ENCODE results near the gene ZNF622. TPM values are rescaled to one million over a fixed set of nuclear protein-coding genes. Genes with fewer than 3 reads are reported as not detected.
A peak's percentile ranks its signal among the peaks of the same experiment; 100 is the strongest.

The ZNF622 gene, protein sequence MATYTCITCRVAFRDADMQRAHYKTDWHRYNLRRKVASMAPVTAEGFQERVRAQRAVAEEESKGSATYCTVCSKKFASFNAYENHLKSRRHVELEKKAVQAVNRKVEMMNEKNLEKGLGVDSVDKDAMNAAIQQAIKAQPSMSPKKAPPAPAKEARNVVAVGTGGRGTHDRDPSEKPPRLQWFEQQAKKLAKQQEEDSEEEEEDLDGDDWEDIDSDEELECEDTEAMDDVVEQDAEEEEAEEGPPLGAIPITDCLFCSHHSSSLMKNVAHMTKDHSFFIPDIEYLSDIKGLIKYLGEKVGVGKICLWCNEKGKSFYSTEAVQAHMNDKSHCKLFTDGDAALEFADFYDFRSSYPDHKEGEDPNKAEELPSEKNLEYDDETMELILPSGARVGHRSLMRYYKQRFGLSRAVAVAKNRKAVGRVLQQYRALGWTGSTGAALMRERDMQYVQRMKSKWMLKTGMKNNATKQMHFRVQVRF
- total RNA-seq, result 41.4 and 42.3 TPM in 2 replicates

DNA sequence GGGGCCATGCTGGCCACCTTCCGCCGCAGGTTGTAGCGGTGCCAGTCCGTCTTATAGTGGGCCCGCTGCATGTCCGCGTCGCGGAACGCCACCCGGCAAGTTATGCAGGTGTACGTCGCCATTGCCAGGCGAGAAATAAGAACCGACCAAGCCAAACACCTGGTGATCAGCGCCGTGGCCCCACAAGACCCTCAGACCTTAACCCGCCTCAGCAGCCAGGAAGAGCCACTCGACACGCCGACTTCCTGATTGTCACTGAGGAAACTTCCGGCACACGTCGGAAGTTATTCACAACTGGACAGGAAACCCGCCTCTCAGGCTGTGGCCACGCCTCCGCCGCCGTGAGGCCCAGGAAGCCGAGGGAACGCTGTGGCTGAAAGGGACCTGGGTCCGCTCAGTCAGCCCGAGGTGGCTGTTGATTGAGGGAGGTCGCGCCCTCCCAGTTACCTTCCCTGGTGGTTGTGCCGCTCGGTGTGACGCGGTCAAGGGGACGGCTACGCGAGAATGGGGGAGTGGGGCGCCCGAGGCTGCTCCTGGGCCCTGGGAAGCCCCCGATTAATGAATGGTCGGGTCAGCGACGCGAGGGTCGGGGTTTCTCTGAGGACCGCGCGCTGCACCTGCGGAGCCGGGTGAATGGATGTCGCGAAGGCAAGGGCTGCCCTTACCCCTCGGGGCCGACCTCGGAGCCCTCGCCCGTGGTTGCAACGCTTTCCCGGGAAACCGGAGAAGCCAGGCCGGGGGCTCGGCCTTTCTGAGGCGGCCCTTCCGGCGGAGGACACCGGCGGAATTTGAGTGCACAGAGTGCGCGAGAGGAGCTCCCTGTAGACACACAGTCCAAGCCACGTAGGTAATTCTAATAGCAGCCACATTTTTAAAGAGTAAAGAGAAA is at the start of gene ZNF622:
Gene ZNF622, minus strand, starts transcription at position 257 of the 889 bp plus-strand sequence. Its CDS starts 135 bp downstream, at position 122.
- H3K4me1 Mint-ChIP-seq (ENCODE audit: low read depth), result peaks cover 57% of the 10 kb centered on the region
- peak; percentile 86 for DNase-seq (ENCODE audit: low spot score)
- no peaks in the 10 kb centered on the region for H3K9me3 Mint-ChIP-seq
- peak within 1 kb of the TSS; percentile 89 for H3K27ac Mint-ChIP-seq
- H3K4me3 Mint-ChIP-seq (ENCODE audit: low read depth), result peak within 1 kb of the TSS; percentile 99
- intact Hi-C loops (cut with micrococcal nuclease), result loop anchor here (1.0 to 5.0 kb wide), 2 partner anchors 9 to 87 kb away; no protein-coding TSS in a partner anchor
- peaks cover 56% of the 10 kb centered on the region for H3K36me3 Mint-ChIP-seq (ENCODE audit: low read depth)
- H3K27me3 Mint-ChIP-seq (ENCODE audit: low read depth), result no peaks in the 10 kb centered on the region

DNA sequence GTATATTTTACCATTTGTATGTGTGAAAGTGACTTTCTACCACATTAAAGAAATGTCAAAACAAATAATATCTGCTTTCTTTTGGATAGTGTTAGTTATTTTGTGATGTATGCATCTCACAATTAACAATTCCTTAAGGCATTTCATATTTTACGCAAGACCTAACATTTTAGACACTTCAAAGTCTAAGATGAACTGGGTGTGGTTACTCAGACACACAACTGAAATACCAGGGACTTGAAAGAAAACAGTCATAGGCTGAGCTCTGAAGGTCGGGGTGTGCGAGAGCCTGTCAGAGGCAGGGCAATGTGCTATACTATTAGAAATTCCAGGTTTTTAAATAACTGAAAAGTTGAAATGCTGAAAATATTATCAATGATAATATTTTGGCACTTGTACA is 44.5 kb upstream of the ZNF622 start:
- Mint-ChIP-seq H3K27me3 (ENCODE audit: low read depth) (no peaks in the 10 kb centered on the region), H3K4me1 (ENCODE audit: low read depth) (peaks cover 1% of the 10 kb centered on the region), H3K27ac (no peak overlapping the region), H3K4me3 (ENCODE audit: low read depth) (no peak overlapping the region), H3K9me3 (no peaks in the 10 kb centered on the region), H3K36me3 (ENCODE audit: low read depth) (no peaks in the 10 kb centered on the region)
- DNase-seq (ENCODE audit: low spot score), result no peak
- intact Hi-C loops (cut with micrococcal nuclease), result no loop called here

GRCh38 chr5:16508730-16509531 is 43.3 kb upstream of the ZNF622 start:
- Mint-ChIP-seq H3K36me3 (ENCODE audit: low read depth) (no peaks in the 10 kb centered on the region), H3K9me3 (no peaks in the 10 kb centered on the region), H3K4me3 (ENCODE audit: low read depth) (no peak overlapping the region), H3K4me1 (ENCODE audit: low read depth) (peaks cover 6% of the 10 kb centered on the region), H3K27me3 (ENCODE audit: low read depth) (no peaks in the 10 kb centered on the region), H3K27ac (no peak overlapping the region)
- intact Hi-C loops (cut with micrococcal nuclease), result no loop called here
- DNase-seq (ENCODE audit: low spot score), result no peak

GRCh38 chr5:16507716-16508115 is 42.1 kb upstream of the ZNF622 start:
- Mint-ChIP-seq H3K4me3 (ENCODE audit: low read depth) (no peak overlapping the region), H3K36me3 (ENCODE audit: low read depth) (no peaks in the 10 kb centered on the region), H3K27ac (no peak overlapping the region), H3K27me3 (ENCODE audit: low read depth) (no peaks in the 10 kb centered on the region), H3K9me3 (no peaks in the 10 kb centered on the region), H3K4me1 (ENCODE audit: low read depth) (peaks cover 6% of the 10 kb centered on the region)
- DNase-seq (ENCODE audit: low spot score), result no peak
- intact Hi-C loops (cut with micrococcal nuclease), result no loop called here

GRCh38 chr5:16505904-16506303 is 40.3 kb upstream of the ZNF622 start:
- H3K4me1 Mint-ChIP-seq (ENCODE audit: low read depth), result peaks cover 6% of the 10 kb centered on the region
- no peak for DNase-seq (ENCODE audit: low spot score)
- no peak overlapping the region for H3K4me3 Mint-ChIP-seq (ENCODE audit: low read depth)
- intact Hi-C loops (cut with micrococcal nuclease), result no loop called here
- H3K9me3 Mint-ChIP-seq, result peaks cover 4% of the 10 kb centered on the region
- no peaks in the 10 kb centered on the region for H3K27me3 Mint-ChIP-seq (ENCODE audit: low read depth)
- H3K36me3 Mint-ChIP-seq (ENCODE audit: low read depth), result no peaks in the 10 kb centered on the region
- H3K27ac Mint-ChIP-seq, result no peak overlapping the region

DNA sequence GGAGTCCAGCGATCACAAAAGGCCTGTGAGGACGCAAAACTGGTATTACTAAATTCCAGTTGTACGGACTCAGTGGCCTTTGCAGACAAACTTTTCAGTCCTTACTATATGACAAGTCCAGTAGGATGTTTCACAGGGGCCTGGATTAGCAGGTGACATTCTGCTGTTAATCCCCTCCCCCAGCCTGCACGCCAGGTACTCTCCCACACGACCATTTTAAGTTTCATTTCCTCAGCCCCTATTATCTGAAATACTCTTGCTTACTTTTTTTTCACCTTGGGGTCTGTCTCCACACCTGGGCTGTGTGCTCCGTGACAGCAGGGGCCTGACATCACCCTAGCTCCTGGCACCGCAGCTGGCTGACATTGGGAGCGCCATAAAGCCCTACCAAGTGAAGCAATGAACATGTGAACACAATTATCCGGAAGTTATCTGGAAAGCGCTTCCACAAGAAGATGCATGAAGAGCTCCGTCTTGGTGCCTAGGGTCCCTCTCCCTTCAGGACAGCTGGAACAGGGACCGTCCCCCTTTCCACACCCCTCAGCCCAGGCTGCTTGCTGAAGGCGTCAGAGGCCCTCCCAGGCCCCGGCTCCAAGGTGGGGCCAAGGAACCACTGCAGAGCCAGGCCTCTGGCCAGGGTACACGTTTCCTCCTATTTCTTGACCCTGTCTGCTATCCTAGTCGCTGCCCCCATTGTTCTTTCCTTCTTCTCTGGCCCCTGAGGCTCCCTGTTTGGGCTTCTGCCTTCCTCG is 39.7 kb upstream of the ZNF622 start:
- Mint-ChIP-seq H3K36me3 (ENCODE audit: low read depth) (no peaks in the 10 kb centered on the region), H3K4me3 (ENCODE audit: low read depth) (no peak overlapping the region), H3K4me1 (ENCODE audit: low read depth) (peaks cover 5% of the 10 kb centered on the region), H3K27ac (no peak overlapping the region), H3K27me3 (ENCODE audit: low read depth) (no peaks in the 10 kb centered on the region), H3K9me3 (peaks cover 4% of the 10 kb centered on the region)
- intact Hi-C loops (cut with micrococcal nuclease), result no loop called here
- DNase-seq (ENCODE audit: low spot score), result no peak

DNA sequence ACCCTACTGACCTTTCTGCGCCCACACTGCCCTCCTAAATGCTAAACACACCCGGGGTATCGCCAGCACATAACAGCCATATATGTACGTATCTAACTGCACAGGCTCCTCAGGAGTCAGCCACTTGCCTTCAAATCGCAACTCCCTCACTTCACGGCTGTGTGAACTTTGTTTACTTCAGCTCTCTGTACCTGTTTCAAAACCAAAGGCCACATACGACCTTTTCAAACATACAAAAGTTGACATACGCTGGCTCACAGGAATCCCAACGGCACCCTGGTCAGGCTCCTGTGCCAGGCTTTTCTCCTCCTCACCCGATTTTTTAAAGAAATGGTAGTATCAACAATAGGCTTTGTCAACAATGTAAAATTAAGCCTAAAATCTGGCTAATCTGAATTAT is 39.0 kb upstream of the ZNF622 start:
- Mint-ChIP-seq H3K4me1 (ENCODE audit: low read depth) (peaks cover 5% of the 10 kb centered on the region), H3K9me3 (peaks cover 4% of the 10 kb centered on the region), H3K36me3 (ENCODE audit: low read depth) (no peaks in the 10 kb centered on the region), H3K27ac (no peak overlapping the region), H3K4me3 (ENCODE audit: low read depth) (no peak overlapping the region), H3K27me3 (ENCODE audit: low read depth) (no peaks in the 10 kb centered on the region)
- DNase-seq (ENCODE audit: low spot score), result no peak
- intact Hi-C loops (cut with micrococcal nuclease), result no loop called here

DNA sequence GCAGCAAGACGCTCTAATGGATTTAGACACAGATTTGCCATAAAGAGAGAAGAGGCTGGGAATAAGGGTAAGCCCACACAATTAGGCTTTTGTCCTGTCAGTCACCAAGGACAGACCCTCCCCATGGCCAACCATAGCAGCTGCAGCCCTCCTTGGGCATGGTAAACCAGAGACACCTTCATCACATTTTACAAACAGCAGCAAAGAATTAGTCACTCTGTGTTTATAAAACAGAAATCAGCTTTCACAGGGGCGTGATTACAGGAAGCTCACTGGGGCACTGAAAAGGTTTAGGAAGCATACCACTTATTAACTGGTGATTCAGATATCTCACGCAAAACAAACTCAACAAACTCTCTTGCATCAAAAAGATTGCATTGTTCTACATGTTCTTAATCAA is 37.3 kb upstream of the ZNF622 start:
- H3K27ac Mint-ChIP-seq, result no peak overlapping the region
- H3K9me3 Mint-ChIP-seq, result peaks cover 10% of the 10 kb centered on the region
- H3K27me3 Mint-ChIP-seq (ENCODE audit: low read depth), result no peaks in the 10 kb centered on the region
- no peak overlapping the region for H3K4me3 Mint-ChIP-seq (ENCODE audit: low read depth)
- peaks cover 3% of the 10 kb centered on the region for H3K36me3 Mint-ChIP-seq (ENCODE audit: low read depth)
- intact Hi-C loops (cut with micrococcal nuclease), result no loop called here
- peaks cover 5% of the 10 kb centered on the region for H3K4me1 Mint-ChIP-seq (ENCODE audit: low read depth)
- DNase-seq (ENCODE audit: low spot score), result no peak

DNA sequence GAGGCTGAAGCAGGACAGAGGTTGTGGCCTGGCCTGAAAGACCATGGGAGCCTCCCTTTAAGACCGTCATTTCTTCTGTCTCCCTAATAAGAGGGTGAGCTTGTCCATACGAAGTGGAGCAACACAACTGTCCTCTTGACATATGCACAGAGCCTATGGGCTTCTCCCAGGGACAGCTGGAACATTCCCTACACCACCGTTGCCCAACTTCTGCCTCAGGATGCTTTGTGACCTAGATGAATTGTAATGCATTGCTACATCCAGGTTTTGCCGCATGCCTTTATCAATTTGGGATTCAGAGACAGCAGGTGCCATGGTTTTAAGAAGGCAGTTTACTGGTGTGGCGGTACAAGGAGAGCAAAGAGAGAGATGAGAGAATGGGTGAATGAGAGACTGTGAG is 34.4 kb upstream of the ZNF622 start:
- Mint-ChIP-seq H3K4me3 (ENCODE audit: low read depth) (no peak overlapping the region), H3K27me3 (ENCODE audit: low read depth) (no peaks in the 10 kb centered on the region), H3K4me1 (ENCODE audit: low read depth) (peaks cover 5% of the 10 kb centered on the region), H3K27ac (no peak overlapping the region), H3K9me3 (peaks cover 21% of the 10 kb centered on the region), H3K36me3 (ENCODE audit: low read depth) (peaks cover 18% of the 10 kb centered on the region)
- DNase-seq (ENCODE audit: low spot score), result no peak
- intact Hi-C loops (cut with micrococcal nuclease), result no loop called here

DNA sequence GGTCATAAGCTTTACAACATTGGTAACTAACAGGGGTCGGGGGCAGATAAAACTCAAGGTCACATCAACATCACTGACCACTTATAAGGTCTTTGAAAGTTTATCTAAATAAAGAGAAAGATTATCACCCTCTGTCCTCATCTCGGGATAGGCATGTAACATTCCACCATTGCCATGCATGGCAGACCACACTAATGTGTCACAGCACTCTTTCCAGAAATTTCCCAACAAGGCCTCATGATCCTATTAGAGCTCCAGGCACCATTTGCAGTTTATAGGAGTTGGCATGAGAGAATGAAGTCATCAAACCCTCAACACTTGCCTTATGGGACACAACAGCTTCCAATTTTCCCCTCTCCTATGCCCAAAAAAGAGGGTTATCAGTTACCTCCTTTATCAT is 31.9 kb upstream of the ZNF622 start:
- Mint-ChIP-seq H3K36me3 (ENCODE audit: low read depth) (peaks cover 27% of the 10 kb centered on the region), H3K4me3 (ENCODE audit: low read depth) (no peak overlapping the region), H3K9me3 (peaks cover 28% of the 10 kb centered on the region), H3K4me1 (ENCODE audit: low read depth) (no peaks in the 10 kb centered on the region), H3K27me3 (ENCODE audit: low read depth) (no peaks in the 10 kb centered on the region), H3K27ac (no peak overlapping the region)
- no peak for DNase-seq (ENCODE audit: low spot score)
- intact Hi-C loops (cut with micrococcal nuclease), result no loop called here

GRCh38 chr5:16493261-16493660 is 27.7 kb upstream of the ZNF622 start:
- intact Hi-C loops (cut with micrococcal nuclease), result no loop called here
- DNase-seq (ENCODE audit: low spot score), result no peak
- peaks cover 27% of the 10 kb centered on the region for H3K36me3 Mint-ChIP-seq (ENCODE audit: low read depth)
- H3K4me1 Mint-ChIP-seq (ENCODE audit: low read depth), result peaks cover 3% of the 10 kb centered on the region
- no peaks in the 10 kb centered on the region for H3K27me3 Mint-ChIP-seq (ENCODE audit: low read depth)
- H3K4me3 Mint-ChIP-seq (ENCODE audit: low read depth), result no peak overlapping the region
- no peak overlapping the region for H3K27ac Mint-ChIP-seq
- H3K9me3 Mint-ChIP-seq, result peaks cover 22% of the 10 kb centered on the region
